NCI-H2107 treated with DMSO at 0.1 percent for 48 hours (cell line): ENCODE measurements around the gene TWF1.
A peak's percentile ranks its signal among the peaks of the same experiment; 100 is the strongest.
"Not testable (repeated sequence)": the region's sequence is repeated elsewhere in the genome, so short reads cannot be mapped to it uniquely, and the experiment has no call there.

Experiments
- DNase-seq: peaks from one replicate; lab custom pipeline; 2025; ENCODE audit not compliant: unreplicated experiment; lab: John Stamatoyannopoulos, UW

The TWF1 gene

GRCh38 chr12:43806737-43807072 lies 588 bp upstream of the TWF1 start:
- no peak for DNase-seq

GRCh38 chr12:43805149-43805859 lies 813 bp downstream of the TWF1 start:
- DNase-seq = peak; percentile 28

- no peak for DNase-seq
Measured at GRCh38 chr12:43797561-43798217, 8.4 kb downstream of the TWF1 start.

GRCh38 chr12:43795716-43796280 lies 10.3 kb downstream of the TWF1 start:
- no peak for DNase-seq

GRCh38 chr12:43789941-43790340 lies 16.2 kb downstream of the TWF1 start:
- no peak for DNase-seq

- DNase-seq = no peak
Measured at GRCh38 chr12:43786899-43787693, 19.0 kb downstream of the TWF1 start.

GRCh38 chr12:43776498-43776897 lies 29.6 kb downstream of the TWF1 start:
- DNase-seq = no peak

- DNase-seq = no peak
Measured at GRCh38 chr12:43766291-43766690, 39.8 kb downstream of the TWF1 start.

GRCh38 chr12:43764528-43764927 lies 41.6 kb downstream of the TWF1 start:
- no peak for DNase-seq

GRCh38 chr12:43763769-43764168 lies 42.3 kb downstream of the TWF1 start:
- no peak for DNase-seq

- DNase-seq = no peak
Measured at GRCh38 chr12:43762596-43762995, 43.5 kb downstream of the TWF1 start.

- DNase-seq = no peak
Measured at GRCh38 chr12:43761500-43761899, 44.6 kb downstream of the TWF1 start.

- DNase-seq = no peak
Measured at GRCh38 chr12:43760396-43760795, 45.7 kb downstream of the TWF1 start.

GRCh38 chr12:43758728-43759563 lies 47.2 kb downstream of the TWF1 start, which contains the start of the genes IRAK4 and PUS7L:
Gene IRAK4 (plus strand): TSS chr12:43758951. CDS start chr12:43768112, 9,161 bp downstream.
Gene PUS7L (minus strand): TSS chr12:43758790. CDS start chr12:43755245, 3,545 bp downstream.
- DNase-seq = peak; percentile 96

GRCh38 chr12:43758247-43758727 lies 47.8 kb downstream of the TWF1 start:
- DNase-seq = peak; percentile 67

GRCh38 chr12:43754015-43754414 lies 52.1 kb downstream of the TWF1 start:
- no peak for DNase-seq

- DNase-seq = not testable (repeated sequence)
Measured at GRCh38 chr12:43751360-43751759, 54.8 kb downstream of the TWF1 start.

GRCh38 chr12:43750814-43751213 lies 55.3 kb downstream of the TWF1 start:
- no peak for DNase-seq

GRCh38 chr12:43749016-43749415 lies 57.1 kb downstream of the TWF1 start:
- no peak for DNase-seq

- DNase-seq = no peak
Measured at GRCh38 chr12:43744826-43745225, 61.3 kb downstream of the TWF1 start.
